Stomach (tissue), 4 donors: Measurements from ENCODE around the gene LCE2B.

Source experiments
- EP300 ChIP-seq: sonication (generic); formaldehyde crosslinking; IDR thresholded peaks from one replicate; pipeline ENCODE4 v1.6.1; 2017; ENCODE audit warnings: antibody characterized with exemption
- POLR2A ChIP-seq, 4 donors: fragments of 450-650 bp; IDR thresholded peaks; one replicate each; pipeline ENCODE4 v1.6.1; 2016; ENCODE audit warnings: antibody characterized with exemption in 4 of 4, control low read depth in 2 of 4, mild to moderate bottlenecking in 1 of 4, moderate library complexity in 1 of 4
- TF ChIP-seq, protein P1 (sequence below), 7 experiments: fragments of 450-650 bp in 4 of 7; fragments of 200-600 bp in 3 of 7; sonication (generic) in 3 of 7; IDR thresholded peaks; one replicate each; pipeline ENCODE4 v1.5.1; 2016 to 2019; ENCODE audit warnings: antibody characterized with exemption in 7 of 7, control low read depth in 2 of 7, mild to moderate bottlenecking in 1 of 7

DNA sequence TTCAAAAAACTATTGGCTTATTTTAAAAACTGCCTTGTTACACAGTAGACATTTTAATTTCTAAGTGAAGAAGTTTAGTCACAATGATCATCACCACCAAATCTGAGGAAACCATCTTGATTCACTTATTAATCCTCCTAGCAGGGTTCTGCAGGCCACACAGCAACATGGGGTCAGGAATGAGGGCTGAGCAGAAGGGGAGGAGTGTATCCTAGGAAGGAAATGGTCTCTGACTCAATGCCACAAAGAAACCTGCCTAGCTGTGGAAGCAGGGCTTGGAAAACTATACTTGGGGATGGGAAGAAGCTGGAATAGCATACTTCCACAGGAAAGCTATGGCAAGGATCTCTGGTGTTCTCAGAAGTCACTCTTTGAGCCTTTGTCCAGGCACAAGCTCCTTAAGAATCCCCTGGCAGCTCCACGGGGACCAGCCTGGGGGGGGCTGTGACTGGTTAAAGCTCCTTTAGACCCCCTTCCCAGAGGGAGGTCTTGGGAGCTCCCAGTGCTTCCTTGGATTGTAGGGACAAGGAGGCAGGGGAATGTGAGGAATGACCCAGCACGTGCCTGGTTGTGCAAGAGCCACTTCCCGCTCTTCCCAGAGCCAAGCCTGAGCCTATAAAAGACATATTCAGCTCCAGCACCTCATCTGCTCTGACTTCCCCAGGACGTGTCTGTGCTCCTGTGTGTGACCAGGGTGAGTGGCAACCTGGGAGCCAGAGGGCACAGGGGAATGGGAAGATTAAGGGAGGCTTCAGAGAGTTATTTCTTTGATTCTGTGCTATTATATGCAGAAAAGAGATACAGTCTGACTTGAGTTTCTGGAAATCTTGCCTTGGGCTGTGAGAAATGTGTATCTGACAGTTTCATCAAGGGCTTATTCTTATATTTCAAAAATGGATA is 12.0 kb downstream of the LCE2B start, which contains the start of gene LCE2A:
- TF ChIP-seq, protein P1, sequence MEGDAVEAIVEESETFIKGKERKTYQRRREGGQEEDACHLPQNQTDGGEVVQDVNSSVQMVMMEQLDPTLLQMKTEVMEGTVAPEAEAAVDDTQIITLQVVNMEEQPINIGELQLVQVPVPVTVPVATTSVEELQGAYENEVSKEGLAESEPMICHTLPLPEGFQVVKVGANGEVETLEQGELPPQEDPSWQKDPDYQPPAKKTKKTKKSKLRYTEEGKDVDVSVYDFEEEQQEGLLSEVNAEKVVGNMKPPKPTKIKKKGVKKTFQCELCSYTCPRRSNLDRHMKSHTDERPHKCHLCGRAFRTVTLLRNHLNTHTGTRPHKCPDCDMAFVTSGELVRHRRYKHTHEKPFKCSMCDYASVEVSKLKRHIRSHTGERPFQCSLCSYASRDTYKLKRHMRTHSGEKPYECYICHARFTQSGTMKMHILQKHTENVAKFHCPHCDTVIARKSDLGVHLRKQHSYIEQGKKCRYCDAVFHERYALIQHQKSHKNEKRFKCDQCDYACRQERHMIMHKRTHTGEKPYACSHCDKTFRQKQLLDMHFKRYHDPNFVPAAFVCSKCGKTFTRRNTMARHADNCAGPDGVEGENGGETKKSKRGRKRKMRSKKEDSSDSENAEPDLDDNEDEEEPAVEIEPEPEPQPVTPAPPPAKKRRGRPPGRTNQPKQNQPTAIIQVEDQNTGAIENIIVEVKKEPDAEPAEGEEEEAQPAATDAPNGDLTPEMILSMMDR (IDR thresholded peaks at IDR 0.05) = no peak
- TF ChIP-seq POLR2A (IDR thresholded peaks at IDR 0.05) (no peak), EP300 (no peak)
